Inflammatory macrophage (primary cell): ENCODE data around the gene CENPF.
"Not testable (repeated sequence)": the region's sequence is repeated elsewhere in the genome, so short reads cannot be mapped to it uniquely, and the experiment has no call there.

Experiments used
- DNase-seq, 2 donors: peaks; one replicate each; pipeline ENCODE4 v3.0.0-alpha.2; 2020 to 2022

The CENPF gene

GRCh38 chr1:214583113-214583512 is 19.9 kb upstream of the CENPF start:
- DNase-seq = no peak

DNA sequence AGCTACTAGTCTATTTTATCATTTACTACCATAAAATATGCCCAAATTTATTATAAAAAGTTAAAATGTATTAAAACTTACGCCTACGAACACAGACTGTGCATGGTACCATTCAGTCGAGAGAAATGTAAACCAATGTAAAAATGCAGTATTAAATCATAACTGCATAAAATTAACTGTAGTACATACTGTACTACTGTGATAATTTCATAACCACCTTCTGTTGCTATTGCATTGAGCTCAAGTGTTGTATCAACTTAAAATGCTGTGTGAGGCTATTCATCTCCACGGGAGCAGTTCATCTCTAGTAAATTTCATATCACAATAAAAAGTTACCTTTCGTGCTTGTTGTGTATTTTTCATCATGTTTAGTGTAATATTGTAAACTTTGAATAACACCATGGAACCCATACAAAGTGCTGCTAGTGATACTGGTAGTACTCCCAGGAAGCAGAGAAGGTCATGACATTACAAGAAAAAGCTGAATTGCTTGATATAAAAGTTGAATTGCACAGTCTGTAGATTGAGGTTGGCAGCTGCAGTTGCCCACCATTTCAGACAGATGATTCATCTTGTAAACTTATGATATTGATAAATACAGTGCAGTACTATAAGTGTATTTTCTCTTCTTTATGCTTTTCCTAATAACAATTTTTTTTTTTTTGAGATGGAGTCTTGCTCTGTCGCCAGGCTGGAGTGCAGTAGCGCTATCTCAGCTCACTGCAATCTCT is 19.0 kb upstream of the CENPF start:
- no peak for DNase-seq

DNA sequence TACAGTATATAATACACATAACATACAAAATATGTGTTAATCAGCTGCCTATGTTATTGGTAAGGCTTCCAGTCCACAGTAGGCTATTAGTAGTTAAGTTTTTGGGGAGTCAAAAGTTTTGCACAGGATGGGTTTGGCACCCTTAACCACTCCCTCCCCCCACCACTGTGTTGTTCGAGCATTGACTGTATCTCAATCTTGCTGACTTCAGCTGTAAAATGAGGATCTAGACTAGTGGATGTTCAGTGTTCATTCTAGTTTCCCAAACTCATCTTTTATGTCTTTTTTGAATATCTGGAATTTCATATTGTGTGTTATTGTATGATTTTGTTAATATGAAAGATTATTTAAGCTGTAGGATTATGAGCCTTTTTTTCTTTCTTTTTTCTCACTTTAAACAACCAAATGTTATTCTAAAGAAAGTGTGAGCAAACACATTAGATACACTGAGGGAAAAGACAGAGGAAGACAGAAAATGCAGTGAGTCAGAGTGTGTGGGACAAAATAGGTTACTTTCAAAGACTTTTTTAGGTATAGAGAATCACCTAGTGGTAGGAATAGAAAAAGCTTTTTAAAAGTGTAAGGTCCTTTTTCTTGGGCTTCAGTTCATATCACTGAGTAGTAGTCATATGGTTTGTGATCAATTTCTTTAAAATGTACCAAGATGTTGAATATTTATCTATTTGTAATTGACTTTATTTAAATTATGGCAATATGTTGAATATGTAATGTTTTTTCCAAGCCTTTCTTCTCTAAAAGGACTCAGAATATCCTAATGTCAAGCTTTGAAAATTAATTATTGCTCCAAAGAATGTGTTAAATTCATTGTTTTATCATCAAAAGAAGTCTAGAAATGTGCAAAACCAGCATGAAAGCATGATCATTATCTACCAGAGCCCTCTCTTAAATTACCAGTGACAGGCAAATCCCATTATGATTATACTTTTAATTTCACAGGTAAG is 17.9 kb upstream of the CENPF start:
- DNase-seq = no peak

GRCh38 chr1:214586621-214587020 is 16.4 kb upstream of the CENPF start:
- DNase-seq = no peak

DNA sequence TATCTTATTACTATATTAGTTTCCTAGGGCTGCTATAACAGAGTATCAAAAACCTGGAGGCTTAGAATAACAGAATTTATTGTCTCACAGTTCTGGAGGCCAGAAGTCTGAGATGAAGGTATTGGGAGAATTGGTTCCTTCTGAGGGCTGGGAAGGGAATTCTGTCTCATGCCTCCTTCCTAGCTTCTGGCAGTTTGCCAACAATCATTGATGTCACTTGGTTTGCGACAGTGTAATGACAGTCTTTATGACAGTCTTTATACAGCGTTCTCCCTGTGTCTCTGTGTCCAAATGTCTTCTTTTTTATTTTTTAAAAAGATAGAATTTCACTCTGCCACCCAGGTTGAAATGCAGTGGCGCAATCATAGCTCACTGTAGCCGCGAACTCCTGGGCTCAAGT is 15.8 kb upstream of the CENPF start:
- DNase-seq = no peak

DNA sequence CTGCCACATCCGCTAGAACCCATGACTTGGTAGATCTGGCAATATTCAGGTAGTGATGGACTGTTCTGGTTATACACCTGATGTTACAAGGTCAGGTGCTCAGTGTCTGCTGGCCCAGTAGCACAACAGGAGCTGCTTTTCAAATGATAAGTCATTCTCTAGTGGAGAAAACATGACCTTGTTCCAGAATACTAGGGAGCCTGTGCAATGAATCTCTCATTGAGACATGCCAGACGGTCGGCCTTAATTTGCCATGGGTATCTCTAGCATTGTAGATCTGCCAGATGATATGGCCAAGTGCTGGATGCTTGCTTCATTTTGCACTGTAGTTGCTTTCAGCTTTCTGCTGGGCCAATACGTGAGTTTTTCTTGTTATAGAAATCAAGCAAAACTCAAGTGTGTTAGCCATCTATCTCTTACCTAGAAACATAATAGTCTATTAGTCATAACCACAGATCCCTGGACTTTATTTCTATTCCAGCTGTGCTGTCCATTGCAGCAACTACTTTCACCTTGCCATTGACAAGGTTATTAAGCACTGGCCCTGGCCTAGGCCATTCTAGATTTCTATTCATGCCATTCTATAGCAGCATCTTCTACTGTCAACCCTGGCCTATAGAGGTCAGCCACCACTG is 13.9 kb upstream of the CENPF start:
- DNase-seq = no peak

DNA sequence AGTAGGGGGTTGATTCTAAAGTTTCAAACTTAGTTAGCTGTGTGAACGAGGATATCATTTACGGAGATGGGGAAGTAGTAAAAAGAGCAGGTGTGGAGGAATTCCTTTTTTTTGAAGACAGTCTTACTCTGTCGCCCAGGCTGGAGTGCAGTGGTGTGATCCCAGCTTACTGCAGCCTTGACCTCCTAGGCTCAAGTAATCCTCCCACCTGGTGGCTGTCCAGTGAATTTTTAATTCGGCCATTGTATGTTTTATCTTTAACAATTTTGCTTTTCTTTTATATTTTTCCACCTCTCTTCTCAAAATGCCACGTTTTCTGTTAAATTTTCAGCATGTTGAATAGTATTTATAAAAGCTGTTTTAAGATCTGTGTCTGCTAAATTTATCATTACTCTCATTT is 12.3 kb upstream of the CENPF start:
- no peak for DNase-seq

DNA sequence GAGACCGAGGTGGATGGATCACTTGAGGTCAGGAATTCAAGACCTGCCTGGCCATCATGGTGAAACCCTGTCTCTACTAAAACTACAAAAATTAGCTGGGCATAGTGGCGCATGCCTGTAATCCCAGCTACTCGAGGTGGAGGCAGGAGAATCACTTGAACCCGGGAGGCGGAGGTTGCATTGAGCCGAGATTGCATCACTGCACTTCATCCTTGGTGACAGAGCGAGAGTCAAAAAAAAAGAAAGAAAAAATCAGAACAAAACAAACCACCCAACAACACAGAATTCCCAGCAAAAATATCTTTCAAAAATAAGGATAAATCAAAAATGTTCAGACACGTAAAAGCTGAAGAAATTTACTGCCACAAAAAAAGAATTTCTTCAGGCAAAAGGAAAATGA is 11.1 kb upstream of the CENPF start:
- DNase-seq = not testable (repeated sequence)

DNA sequence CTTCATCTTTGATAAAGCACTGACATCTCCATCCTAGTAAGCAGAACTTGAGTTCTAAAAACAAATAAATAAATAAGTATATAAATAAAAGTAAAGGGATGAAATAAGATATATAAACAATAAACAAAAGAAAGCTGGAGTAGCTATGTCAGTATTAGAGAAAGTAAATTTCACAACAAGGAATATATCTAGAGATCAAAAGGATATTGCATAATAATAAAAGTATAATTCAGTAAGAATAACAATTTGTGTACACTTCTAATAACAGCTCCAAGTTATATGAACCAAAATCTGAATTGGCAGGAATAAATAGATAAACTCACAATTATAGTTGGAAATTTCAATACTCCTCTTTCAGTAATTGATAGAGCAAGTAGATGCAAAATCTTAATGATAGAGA is 9.8 kb upstream of the CENPF start:
- no peak for DNase-seq

GRCh38 chr1:214603819-214604252 is 841 bp downstream of the CENPF start:
- no peak for DNase-seq

DNA sequence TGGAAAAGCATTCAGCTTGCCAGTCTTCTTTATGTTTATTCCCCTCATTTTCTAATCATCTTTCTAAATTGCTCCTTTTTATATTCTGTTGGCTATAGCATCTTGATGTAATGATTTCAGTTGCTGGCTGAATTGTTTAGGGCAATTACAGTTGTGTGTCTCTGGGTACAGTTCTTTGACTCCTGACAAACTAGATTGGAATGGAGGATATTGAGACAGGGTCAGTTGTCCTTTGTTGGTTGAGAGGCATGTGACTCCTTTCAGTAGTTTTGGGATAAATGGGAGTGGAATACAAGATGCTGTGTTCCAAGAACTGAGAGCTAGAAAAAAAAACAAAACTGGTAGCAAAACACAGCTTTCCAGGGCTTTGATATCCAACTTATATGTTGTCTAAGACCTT is 1.5 kb downstream of the CENPF start:
- no peak for DNase-seq

DNA sequence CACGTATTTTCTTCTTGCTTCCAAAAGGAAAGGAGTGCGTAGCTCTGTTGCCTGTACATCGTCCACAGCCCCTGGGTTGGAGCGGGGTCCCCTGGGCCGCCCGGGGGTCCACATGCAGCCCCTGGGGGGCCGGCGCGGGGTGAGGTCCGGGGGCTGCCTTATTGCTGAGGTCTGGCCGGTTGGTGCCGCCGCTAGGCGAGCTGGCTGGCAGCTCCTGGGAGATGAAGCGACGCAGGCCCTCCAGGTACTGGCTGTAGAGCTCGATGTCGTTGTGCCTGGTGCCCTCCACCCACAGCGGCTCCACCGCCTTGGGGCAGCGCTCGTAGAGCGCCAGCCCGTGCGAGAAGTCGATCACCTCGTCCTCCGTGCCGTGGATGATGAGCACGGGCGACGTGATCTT is 2.5 kb downstream of the CENPF start:
- DNase-seq = not testable (repeated sequence)

DNA sequence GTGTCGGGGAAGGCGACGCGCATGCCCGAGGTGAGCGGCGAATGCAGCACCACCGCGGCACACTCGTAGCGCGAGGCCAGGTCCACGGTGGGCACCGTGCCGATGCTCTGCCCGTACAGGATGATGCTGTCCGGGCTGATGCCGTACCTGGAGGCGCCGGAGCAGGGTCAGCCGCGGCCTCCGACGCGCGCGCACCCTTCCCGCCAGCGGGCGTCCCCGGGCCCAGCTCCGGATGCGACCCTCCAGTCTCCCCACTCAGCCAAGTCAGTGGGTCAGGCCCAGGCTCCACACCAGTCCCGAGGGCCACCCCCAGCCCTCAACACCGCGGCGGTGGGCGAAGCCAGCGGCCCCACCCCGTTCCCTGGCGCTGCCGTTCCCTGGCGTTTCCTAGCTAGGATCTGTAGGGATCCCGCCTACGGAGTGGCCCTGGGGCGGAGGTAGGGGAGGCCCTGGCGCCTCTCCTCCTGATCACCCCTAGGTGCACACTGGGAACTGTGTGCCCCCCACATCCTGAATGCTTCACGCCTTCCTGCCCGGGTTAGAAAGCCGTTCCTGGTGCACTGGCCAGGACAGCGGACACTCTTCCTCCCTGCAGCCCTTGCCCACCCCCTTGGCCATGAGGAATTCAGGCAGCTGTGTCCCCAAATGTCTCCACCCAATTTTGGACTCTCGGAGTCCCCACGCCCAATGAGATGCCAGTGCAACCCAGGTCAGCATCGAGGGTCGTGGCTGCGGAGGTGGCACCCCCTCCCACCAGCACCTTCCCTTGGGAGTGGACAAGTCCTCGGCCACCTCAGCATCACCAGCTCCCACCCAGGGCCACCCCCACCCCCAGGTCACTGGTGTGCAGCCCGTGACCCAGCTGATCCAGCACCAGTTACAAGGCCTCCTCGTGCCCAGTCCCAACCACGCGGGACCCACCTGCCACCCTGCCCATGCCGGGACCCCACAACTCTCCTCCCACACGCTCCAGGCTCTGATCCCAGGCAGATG is 3.2 kb downstream of the CENPF start:
- DNase-seq = not testable (repeated sequence)

DNA sequence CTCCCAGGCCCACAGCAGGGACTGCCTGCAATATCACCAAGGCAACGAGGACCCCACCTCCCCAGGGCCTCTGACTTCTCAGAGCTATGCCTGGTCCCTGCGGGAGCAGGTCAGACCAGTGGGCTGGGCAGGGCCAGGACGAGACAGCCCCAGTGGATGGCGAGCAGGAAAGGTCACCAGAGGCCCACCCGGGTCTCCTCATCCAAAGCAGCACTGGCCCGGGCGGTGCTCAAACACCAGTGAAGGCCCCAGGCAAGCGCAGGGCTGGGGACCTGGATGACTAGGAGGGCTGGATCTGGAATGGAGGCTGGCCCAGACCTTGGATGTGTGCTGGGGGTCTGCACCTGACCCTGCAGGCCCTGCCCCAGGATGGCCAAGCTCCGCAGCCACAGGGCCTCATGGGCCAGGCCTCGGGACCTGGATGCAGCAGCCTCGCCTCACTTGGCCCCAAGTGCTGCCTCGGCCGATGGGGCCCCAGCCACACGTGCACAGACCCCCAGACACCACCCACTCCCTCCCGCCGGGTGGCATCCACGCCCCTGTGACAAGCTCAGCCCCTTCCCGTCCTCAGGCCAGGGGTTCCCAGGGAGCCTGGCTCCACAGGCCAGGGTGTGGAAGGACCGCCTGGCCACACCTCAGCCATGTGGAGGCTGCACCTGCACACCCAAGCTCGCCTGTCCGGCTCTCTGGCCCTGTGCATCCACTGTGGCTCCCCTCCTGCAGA is 4.7 kb downstream of the CENPF start:
- DNase-seq = not testable (repeated sequence)

DNA sequence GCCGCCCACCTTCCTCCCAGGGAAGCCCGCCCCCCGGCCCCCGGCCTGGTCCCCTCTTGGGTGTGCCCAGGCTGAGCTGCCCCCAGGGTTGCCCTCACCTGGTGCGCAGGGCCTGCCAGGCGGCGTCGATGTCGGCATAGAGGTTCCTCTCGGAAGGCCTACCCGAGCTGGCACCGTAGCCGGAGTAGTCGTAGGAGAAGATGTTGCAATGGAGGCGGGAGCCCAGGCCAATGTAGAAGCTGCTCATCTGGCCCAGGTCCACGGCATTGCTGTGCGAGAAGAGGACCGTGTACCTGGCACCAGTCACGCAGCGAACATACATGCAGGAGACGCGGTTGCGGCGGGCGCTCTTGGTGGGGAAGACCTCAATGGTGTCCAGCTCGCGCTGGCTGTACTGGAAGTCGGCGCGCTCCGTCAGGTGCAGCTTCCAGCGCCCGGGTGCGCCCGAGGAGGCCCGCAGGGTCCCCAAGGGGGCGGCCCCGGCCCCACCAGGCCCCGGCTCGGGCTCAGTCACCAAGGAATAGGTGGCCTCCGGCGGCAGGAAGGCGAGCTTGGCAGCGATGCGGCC is 5.3 kb downstream of the CENPF start:
- DNase-seq = not testable (repeated sequence)

GRCh38 chr1:214608817-214609216 is 5.8 kb downstream of the CENPF start:
- DNase-seq = not testable (repeated sequence)

GRCh38 chr1:214609692-214610091 is 6.7 kb downstream of the CENPF start:
- no peak for DNase-seq

- DNase-seq = not testable (repeated sequence)
These were observed 7.1 kb downstream of the CENPF start for GRCh38 chr1:214610136-214610535.

GRCh38 chr1:214615109-214615508 is 12.1 kb downstream of the CENPF start:
- no peak for DNase-seq

- DNase-seq = no peak
These were observed 12.9 kb downstream of the CENPF start for GRCh38 chr1:214615871-214616270.

GRCh38 chr1:214617246-214617645 is 14.3 kb downstream of the CENPF start:
- DNase-seq = no peak
